GM21367 (cell line): ENCODE data around the gene KATNB1.

Experiments
- ATAC-seq: cut with Tn5 transposase; IDR thresholded peaks from one replicate; pipeline ENCODE4 v1.9.1; 2021; ENCODE audit not compliant: unreplicated experiment

Gene KATNB1

GRCh38 chr16:57804111-57804837 lies 68.7 kb downstream of the KATNB1 start:
- no peak for ATAC-seq

GRCh38 chr16:57805176-57805575 lies 69.6 kb downstream of the KATNB1 start:
- ATAC-seq = no peak
